ENCODE measurements around the gene FKBP15. TPM values are rescaled to one million over a fixed set of nuclear protein-coding genes. Genes with fewer than 3 reads are reported as not detected.
A peak's percentile ranks its signal among the peaks of the same experiment; 100 is the strongest.
"Not testable (repeated sequence)": the region's sequence is repeated elsewhere in the genome, so short reads cannot be mapped to it uniquely, and the experiment has no call there.

FKBP15 gene
- polyA plus RNA-seq (ENCODE audit: insufficient read length) = 19.3 TPM

- DNase-seq (ENCODE audit: low read depth) = peak; percentile 95
Observed at GRCh38 chr9:113221003-113221799, at the start of gene FKBP15, which contains the start of gene SLC31A1. Gene FKBP15, minus strand, starts transcription at chr9:113221277. Its CDS starts 34 bp downstream, at chr9:113221243. Gene SLC31A1, plus strand, starts transcription at chr9:113221544. Its CDS starts 34,605 bp downstream, at chr9:113256149.

GRCh38 chr9:113269871-113270270 is 48.8 kb upstream of the FKBP15 start:
- no peak for DNase-seq (ENCODE audit: low read depth)

GRCh38 chr9:113269355-113269754 is 48.3 kb upstream of the FKBP15 start:
- no peak for DNase-seq (ENCODE audit: low read depth)

GRCh38 chr9:113267911-113268566 is 47.0 kb upstream of the FKBP15 start:
- DNase-seq (ENCODE audit: low read depth) = no peak

GRCh38 chr9:113266174-113266573 is 45.1 kb upstream of the FKBP15 start:
- no peak for DNase-seq (ENCODE audit: low read depth)

GRCh38 chr9:113261917-113262671 is 41.0 kb upstream of the FKBP15 start:
- no peak for DNase-seq (ENCODE audit: low read depth)

- no peak for DNase-seq (ENCODE audit: low read depth)
Observed at GRCh38 chr9:113258282-113258681, 37.2 kb upstream of the FKBP15 start.

- DNase-seq (ENCODE audit: low read depth) = no peak
Observed at GRCh38 chr9:113257863-113258262, 36.8 kb upstream of the FKBP15 start.

GRCh38 chr9:113255438-113255837 is 34.4 kb upstream of the FKBP15 start:
- DNase-seq (ENCODE audit: low read depth) = no peak

- no peak for DNase-seq (ENCODE audit: low read depth)
Observed at GRCh38 chr9:113254991-113255390, 33.9 kb upstream of the FKBP15 start.

- no peak for DNase-seq (ENCODE audit: low read depth)
Observed at GRCh38 chr9:113250807-113251206, 29.7 kb upstream of the FKBP15 start.

- not testable (repeated sequence) for DNase-seq (ENCODE audit: low read depth)
Observed at GRCh38 chr9:113249661-113250060, 28.6 kb upstream of the FKBP15 start.

GRCh38 chr9:113247640-113248039 is 26.6 kb upstream of the FKBP15 start:
- DNase-seq (ENCODE audit: low read depth) = no peak

GRCh38 chr9:113246928-113247327 is 25.9 kb upstream of the FKBP15 start:
- no peak for DNase-seq (ENCODE audit: low read depth)

GRCh38 chr9:113245894-113246293 is 24.8 kb upstream of the FKBP15 start:
- DNase-seq (ENCODE audit: low read depth) = no peak

- DNase-seq (ENCODE audit: low read depth) = no peak
Observed at GRCh38 chr9:113244556-113244955, 23.5 kb upstream of the FKBP15 start.

- DNase-seq (ENCODE audit: low read depth) = no peak
Observed at GRCh38 chr9:113241161-113241560, 20.1 kb upstream of the FKBP15 start.

- DNase-seq (ENCODE audit: low read depth) = no peak
Observed at GRCh38 chr9:113238859-113239232, 17.8 kb upstream of the FKBP15 start.

- no peak for DNase-seq (ENCODE audit: low read depth)
Observed at GRCh38 chr9:113238202-113238858, 17.3 kb upstream of the FKBP15 start.

GRCh38 chr9:113237026-113237425 is 15.9 kb upstream of the FKBP15 start:
- DNase-seq (ENCODE audit: low read depth) = no peak

GRCh38 chr9:113235701-113236255 is 14.7 kb upstream of the FKBP15 start:
- DNase-seq (ENCODE audit: low read depth) = not testable (repeated sequence)

Data from forelimb muscle (tissue), 1 donor.